CD4-positive, alpha-beta T cell treated with Interleukin-21 for 1 hour (primary cell): ENCODE data around the gene SYNPO2.
"Not testable (repeated sequence)": the region's sequence is repeated elsewhere in the genome, so short reads cannot be mapped to it uniquely, and the experiment has no call there.

ENCODE experiments used
- DNase-seq: peaks from one replicate; pipeline ENCODE4 v3.0.0-alpha.2; 2020

The SYNPO2 gene

GRCh38 chr4:118941149-118941548, 52.5 kb downstream of the SYNPO2 start:
- no peak for DNase-seq

DNA sequence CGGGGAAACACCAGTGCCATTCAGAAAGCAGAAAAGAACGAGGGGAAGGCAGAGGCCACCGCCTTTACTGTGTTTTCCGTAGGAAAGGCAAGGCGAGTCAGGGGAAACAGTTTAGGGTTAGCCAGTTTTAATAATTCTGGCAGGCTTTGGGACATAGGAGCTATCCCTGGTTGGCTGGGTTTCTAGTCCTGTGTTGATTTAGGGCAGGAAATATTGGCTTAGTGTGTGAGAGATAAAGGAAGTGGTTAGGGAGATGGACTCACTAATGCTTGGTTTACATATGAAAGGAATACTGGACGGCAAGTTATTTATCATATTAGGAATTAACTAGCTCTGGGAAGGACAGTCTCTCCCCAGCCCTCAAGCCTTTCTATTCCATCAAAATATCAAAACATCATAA, 53.1 kb downstream of the SYNPO2 start:
- DNase-seq = no peak

DNA sequence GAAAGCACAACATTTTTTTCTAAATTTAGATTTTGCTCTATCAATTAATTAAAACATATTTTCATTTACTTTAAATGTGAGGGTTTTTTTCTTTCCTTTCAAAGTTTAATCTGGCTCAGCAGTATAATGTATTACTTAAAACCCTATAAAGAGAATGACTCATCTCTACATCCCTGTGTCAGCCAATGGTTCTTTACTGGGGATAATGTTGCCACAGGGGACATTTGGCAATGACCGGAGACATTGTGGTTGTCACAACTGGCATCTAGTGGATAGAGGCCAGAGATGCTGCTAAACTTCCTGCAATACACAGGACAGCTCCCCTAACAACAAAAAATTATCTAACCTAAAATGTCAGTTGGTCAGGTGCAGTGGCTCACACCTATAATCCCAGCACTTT, 53.8 kb downstream of the SYNPO2 start:
- no peak for DNase-seq

DNA sequence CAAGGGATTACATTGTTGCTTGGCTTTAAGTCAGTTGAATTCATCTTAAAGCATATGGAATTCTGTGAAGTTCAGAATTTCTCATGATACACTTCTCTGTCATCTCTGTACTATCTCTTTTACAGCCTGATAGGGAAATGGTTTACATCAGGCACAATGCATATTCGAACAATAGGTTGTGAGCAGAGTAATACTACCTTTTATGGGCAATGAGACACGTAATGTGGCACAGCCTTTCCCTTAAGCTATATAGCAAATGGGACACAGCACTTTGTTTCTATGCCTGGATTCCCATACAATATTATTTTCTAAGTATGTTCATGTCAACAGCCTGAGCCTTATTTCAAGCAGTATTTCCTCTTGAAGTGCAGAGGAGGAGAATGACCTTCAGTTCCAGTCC, 58.4 kb downstream of the SYNPO2 start:
- DNase-seq = no peak

DNA sequence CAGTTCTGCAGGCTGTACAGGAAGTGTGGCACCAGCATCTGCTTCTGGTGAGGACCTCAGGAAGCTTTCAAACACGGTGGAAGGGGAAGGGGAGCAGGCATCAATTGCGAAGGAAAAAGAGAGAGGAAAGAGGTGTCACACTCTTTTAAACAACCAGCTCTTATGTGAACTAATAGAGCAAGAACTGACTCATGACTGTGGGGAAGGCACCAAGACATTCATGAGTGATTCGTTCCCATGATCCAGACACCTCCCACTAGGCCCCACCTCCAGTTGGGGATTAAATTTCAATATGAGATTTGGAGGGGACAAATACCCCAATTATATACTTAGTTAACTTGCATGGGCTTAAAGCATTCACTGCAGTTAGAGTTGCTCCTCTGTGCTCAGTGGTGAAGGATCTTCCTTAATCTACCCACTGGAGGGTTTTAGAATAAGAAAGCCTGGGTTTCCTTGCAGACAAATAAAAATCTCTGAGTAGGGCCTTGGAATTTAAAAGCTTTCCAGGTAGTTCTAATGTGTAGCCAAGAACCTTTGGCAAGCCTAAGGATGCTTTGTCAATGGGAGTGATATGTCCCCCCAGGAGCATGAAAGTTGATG, 60.0 kb downstream of the SYNPO2 start:
- DNase-seq = no peak

DNA sequence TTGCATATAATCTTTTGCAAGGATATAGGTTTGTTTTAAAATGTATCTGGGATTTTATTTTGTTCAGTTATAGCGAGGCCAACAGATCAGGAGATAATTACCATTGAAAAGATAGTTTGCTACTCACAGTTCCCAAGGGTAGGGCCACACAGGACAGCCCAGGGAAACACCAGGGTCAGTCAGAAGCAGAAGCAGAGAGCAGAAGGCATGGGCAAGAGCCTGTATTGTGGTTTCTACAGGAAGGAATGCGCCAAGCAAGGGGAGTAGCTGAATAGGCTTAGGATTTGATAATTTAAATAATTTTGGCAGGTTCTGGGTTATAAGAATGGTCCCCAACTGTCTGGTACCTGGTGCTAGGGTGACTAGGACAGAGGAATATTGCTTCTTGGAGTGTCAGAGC, 61.6 kb downstream of the SYNPO2 start:
- DNase-seq = no peak

- DNase-seq = no peak
Measured at GRCh38 chr4:118950929-118951570, 62.4 kb downstream of the SYNPO2 start.

DNA sequence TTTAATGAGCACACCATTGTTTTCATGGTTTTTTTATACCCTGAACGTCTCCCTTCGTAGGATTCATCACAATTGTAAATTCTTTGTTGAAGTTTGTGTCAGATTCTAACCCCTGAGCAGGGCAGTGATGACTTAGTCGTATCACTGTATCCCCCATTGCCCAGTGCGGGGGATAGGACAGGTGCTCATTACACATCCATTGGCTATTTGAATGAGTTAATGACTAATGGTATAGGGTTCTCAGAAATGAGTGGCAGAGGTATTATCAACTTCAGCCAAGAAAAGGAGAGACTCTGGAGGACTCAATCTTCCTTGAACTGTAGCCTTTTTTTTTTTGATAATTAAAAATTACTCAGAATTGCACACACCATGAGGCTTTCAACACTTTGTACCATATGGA, 64.6 kb downstream of the SYNPO2 start:
- no peak for DNase-seq

GRCh38 chr4:118954246-118954645, 65.6 kb downstream of the SYNPO2 start:
- DNase-seq = no peak

- no peak for DNase-seq
Measured at GRCh38 chr4:118955515-118955914, 66.9 kb downstream of the SYNPO2 start.

GRCh38 chr4:118957722-118958445, 69.2 kb downstream of the SYNPO2 start:
- DNase-seq = no peak

GRCh38 chr4:118962540-118962939, 73.9 kb downstream of the SYNPO2 start:
- no peak for DNase-seq

- DNase-seq = no peak
Measured at GRCh38 chr4:118964891-118965411, 76.3 kb downstream of the SYNPO2 start.

DNA sequence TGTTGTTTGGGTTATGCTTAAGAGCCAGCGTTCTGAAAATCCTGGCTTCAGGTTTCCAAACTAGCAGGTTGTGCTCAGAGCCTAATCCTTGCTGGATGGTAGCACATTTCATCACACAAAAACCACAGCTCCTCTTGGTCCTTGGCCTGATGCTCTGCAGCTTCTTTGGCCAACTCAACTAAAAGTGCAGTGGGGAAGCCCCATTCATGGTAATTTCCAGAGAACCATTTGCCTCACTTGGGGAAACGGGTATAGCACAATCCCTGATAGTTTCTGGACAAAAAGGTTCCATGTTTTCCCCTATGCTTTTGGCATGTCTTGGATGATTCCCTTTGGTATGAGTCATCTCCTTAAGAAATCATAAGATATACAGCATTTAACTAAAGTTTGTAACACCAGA, 78.7 kb downstream of the SYNPO2 start:
- DNase-seq = no peak

DNA sequence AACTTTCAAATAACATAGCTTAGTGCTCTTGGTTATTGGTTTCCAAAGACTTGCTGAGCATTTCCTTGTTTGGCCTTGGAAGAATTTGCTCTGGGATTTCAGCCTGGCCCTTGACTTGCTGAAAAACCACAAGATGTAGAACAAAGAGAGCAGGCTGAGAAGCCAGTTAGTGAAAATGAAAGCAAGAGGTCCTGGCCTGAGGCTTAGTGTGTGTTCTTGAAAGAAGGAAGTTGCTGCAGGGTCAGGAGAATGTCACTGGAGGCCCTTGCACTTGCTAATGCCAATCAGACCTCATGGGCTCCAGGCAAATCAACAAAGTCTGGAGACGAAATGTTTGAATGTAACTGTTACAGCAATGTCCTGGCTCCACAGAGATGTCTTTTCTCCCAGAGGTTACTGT, 79.4 kb downstream of the SYNPO2 start:
- DNase-seq = peak; percentile 17

DNA sequence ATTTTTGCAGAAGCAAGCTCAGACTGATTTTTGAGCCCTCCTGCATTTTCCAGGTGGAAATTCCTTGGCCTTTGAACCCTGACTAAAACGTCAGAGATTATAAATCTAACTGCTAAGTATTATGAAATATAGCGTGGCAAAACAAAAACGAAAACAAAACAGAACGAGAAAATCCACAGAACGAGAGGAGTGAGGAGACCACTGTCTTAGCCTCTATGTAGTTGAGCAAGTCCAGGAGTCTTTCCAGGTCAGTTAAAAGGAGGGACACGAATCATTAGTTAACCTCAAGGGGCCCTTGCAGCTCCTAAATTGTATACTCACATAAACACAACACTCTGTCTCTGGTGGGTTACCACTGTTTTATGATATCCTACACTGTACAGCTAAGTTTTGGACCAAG, 80.2 kb downstream of the SYNPO2 start:
- no peak for DNase-seq

DNA sequence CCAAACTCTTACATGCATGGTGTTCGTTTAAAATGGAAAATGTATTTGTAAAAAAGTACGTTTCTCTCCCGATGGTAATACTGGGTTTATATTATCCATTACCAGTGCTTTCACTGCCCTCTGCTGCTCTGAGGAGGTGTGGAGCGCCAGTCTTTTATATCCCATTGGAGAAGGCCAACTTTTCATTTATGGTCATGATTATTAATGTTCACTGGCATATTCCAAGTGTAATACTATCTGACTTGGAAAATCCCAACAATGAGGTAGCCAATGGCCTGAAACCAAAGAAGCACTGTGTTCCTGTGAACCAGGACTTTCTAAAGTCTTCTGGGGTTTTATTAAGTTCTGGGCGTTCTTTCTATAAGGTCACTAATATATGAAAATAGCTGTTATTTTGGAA, 80.7 kb downstream of the SYNPO2 start:
- DNase-seq = no peak

DNA sequence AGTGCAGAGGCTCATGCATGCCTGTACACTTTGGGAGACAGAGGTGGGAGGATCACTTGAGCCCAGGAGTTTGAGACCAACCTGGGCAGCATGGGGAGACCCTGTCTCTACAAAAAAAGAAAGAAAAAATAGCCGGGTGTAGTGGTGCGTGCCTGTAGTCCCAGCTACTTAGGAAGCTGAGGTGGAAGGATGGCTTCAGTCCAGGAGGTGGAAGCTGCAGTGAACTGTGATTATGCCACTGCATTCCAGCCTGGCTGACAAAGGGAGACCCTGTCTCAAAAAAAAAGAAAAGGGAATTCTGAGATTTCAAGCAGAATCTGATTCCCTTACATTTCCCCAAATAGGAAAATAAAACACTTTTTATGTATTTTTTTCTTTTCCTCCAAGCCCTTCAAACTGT, 83.5 kb downstream of the SYNPO2 start:
- DNase-seq = no peak

DNA sequence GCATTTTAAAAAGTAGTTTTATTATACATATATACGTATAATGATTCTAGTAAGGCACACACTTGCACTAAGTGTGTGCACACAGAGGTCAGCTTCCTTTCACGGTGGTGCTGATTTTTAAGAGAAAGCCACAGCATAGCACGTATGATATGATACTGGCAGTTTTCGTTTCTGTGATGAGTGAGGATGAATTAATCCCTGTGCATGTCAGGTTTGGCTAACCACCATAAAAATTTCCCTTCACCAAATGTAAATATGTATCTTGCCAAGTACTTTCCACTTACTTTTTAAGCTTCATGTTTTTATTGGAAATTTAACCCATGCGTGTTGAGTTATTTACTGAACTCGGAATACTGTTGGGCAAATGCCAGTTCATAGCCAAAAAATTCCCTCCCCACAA, 84.6 kb downstream of the SYNPO2 start:
- DNase-seq = no peak

GRCh38 chr4:118974758-118975157, 86.1 kb downstream of the SYNPO2 start:
- DNase-seq = no peak

DNA sequence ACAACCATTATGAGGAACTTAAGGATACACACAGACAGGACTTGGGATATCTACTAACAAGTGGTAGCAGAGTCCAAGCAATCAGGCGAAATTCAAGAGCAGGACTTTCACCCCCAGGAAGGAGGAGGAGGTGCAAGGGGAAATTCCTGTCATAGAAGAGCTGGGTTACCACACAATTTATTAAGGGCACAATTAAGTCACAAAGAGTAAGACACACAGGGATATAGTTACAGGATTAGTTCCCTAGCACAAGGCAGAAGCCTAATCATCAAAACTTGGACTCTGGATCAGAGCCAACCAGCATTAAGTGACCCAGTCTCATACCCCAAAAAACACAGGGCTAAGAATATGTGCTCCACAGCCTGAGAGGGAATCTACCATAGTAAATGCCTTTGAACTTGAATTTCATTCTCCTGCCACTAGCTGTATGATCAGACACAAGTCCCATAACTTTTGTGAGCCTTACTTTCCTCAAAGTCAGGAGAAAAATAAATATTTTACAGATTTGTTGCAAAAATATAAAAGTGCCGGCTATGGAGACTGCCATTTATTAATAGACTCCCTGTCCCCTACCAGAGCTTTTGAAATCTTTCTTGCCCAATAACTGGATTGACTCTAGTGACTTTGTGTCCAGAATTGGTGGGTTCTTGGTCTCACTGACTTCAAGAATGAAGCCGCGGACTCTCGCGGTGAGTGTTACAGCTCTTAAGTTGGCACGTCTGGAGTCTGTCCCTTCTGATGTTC, 87.0 kb downstream of the SYNPO2 start:
- no peak for DNase-seq

DNA sequence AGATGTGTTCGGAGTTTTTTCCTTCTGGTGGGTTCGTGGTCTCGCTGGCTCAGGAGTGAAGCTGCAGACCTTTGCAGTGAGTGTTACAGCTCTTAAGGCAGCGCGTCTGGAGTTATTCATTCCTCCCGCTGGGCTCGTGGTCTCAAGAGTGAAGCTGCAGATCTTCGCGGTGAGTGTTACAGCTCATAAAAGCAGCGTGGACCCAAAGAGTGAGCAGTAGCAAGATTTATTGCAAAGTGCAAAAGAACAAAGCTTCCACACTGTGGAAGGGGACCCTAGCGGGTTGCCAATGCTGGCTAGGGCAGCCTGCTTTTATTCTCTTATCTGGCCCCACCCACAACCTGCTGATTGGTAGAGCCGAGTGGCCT, 87.5 kb downstream of the SYNPO2 start:
- DNase-seq = not testable (repeated sequence)

- DNase-seq = not testable (repeated sequence)
Measured at GRCh38 chr4:118977100-118977499, 88.4 kb downstream of the SYNPO2 start.

DNA sequence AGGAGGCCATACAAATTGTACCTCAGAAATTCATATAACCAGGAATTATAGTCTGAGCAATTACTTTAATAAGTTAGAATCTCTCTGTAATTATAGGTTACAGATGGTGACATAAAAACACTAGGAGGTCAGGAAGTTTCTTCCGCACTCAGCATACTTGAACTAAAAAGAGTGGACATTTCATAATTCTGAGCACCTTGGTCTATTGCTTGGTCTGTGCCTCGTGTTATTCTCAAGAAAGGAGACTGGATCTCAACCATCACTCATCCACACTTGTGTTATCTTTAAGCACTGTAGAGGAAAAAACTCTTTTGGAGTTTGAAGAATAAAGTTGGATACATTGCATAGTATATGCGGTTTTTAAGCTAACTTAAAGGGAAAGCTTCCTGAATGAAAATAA, 91.1 kb downstream of the SYNPO2 start:
- no peak for DNase-seq
